Measurements from ENCODE around the gene C2orf78. TPM values are rescaled to one million over a fixed set of nuclear protein-coding genes. Genes with fewer than 3 reads are reported as not detected.

The C2orf78 gene
- total and polyA plus RNA-seq, 9 of the 15 experiments (the other 6 are each of a cell fraction or from before 2014, with no cell fraction given): 0.04 to 0.28 (median 0.20) TPM

GRCh38 chr2:73746877-73747208, 37.1 kb upstream of the C2orf78 start (continued):
- no peak for TF ChIP-seq CHD4 (IDR thresholded peaks at IDR 0.05; ENCODE audit: insufficient read depth, insufficient replicate concordance, low read depth, low read length, poor library complexity, severe bottlenecking)
- TF ChIP-seq ZBTB1 (CRISPR knock-in tag; IDR thresholded peaks at IDR 0.05; ENCODE audit: borderline replicate concordance, low read depth): no peak
- TF ChIP-seq PBX2 (CRISPR knock-in tag; IDR thresholded peaks at IDR 0.05; ENCODE audit: low read depth): no peak
- no peak for TF ChIP-seq PBX2 (tag; conservative IDR thresholded peaks at IDR 0.05; ENCODE audit: low read depth)

GRCh38 chr2:73749314-73749713, 34.7 kb upstream of the C2orf78 start:
- no TSS peak for BruUV-seq (replicated peaks)
- FAIRE-seq: no peak
- no peak for TF ChIP-seq MCM3 (IDR thresholded peaks at IDR 0.05)
- no peak for TF ChIP-seq PCBP2 (IDR thresholded peaks at IDR 0.05; ENCODE audit: low read depth, low read length, poor library complexity, severe bottlenecking)
- TF ChIP-seq DIDO1 (tag; IDR thresholded peaks at IDR 0.05; ENCODE audit: low read depth): no peak
- no peak for TF ChIP-seq ZNF184 (CRISPR knock-in tag; IDR thresholded peaks at IDR 0.05)
- no peak for TF ChIP-seq PURB (CRISPR knock-in tag; IDR thresholded peaks at IDR 0.05; ENCODE audit: low read depth)
- no peak for TF ChIP-seq STAG1 (CRISPR knock-in tag; IDR thresholded peaks at IDR 0.05; ENCODE audit: borderline replicate concordance)
- TF ChIP-seq SMC3 (conservative IDR thresholded peaks at IDR 0.05; ENCODE audit: insufficient read depth, low read depth, low read length): no peak
- TF ChIP-seq ZNF445 (CRISPR knock-in tag; IDR thresholded peaks at IDR 0.05; ENCODE audit: low read depth): no peak
- TF ChIP-seq ZFP36 (IDR thresholded peaks at IDR 0.05; ENCODE audit: low read depth, low read length, partially characterized antibody): no peak
- no peak for TF ChIP-seq USF1 (CRISPR knock-in tag; IDR thresholded peaks at IDR 0.05)
- TF ChIP-seq EZH2 (IDR thresholded peaks at IDR 0.05; ENCODE audit: borderline replicate concordance, low read depth, low read length): no peak
- TF ChIP-seq CBX8 (IDR thresholded peaks at IDR 0.05; ENCODE audit: borderline replicate concordance, extremely low read depth, low read depth, low read length, poor library complexity, severe bottlenecking): no peak
- TF ChIP-seq NELFE (IDR thresholded peaks at IDR 0.05; ENCODE audit: insufficient read depth, insufficient read length): no peak
- TF ChIP-seq CREM (IDR thresholded peaks at IDR 0.05; ENCODE audit: low read depth): no peak
- no peak for TF ChIP-seq SMAD3 (CRISPR knock-in tag; conservative IDR thresholded peaks at IDR 0.05)

More at GRCh38 chr2:73749314-73749713, 34.7 kb upstream of the C2orf78 start:
- Histone ChIP-seq H3K27me3 (ENCODE audit: control insufficient read depth in 2 of 2, insufficient read depth in 2 of 2, low read length in 2 of 2) (no peaks in the 10 kb centered on the region), H3K9me1 (ENCODE audit: control insufficient read depth, insufficient read depth, low read length) (no peaks in the 10 kb centered on the region), H4K20me1 (replicated peaks; ENCODE audit: control insufficient read depth, insufficient read depth, low read length) (no peaks in the 10 kb centered on the region), H3K4me2 (ENCODE audit: insufficient read depth, low read length) (no peak overlapping the region), H3K9me3 (replicated peaks; ENCODE audit: control insufficient read depth, insufficient read depth, low read depth, low read length) (no peaks in the 10 kb centered on the region), H2AFZ (ENCODE audit: low read depth, low read length) (no peak overlapping the region), H3K79me2 (ENCODE audit: control insufficient read depth, insufficient read depth, low read length) (no peaks in the 10 kb centered on the region), H3K4me1 (replicated peaks in 1 of 2; ENCODE audit: control insufficient read depth in 2 of 2, insufficient read depth in 2 of 2, low read length in 2 of 2) (no peaks in the 10 kb centered on the region), H3K36me3 (ENCODE audit: control insufficient read depth, insufficient read depth, low read length) (no peaks in the 10 kb centered on the region; the same call in 2 of the 3 replicates), H3K27ac (ENCODE audit: extremely low read depth, low read depth, low read length) (no peak overlapping the region), H3K9ac (ENCODE audit: insufficient read depth in 1 of 2, low read depth in 2 of 2, low read length in 2 of 2) (no peak overlapping the region), H3K4me3 (no peak overlapping the region)
- ChIA-PET CTCF (ENCODE audit: low intra/inter-chr PET ratio) (no interaction called here), POLR2A (interaction anchor here (0.6 to 0.8 kb wide), 2 partner anchors 12 to 126 kb away, joined by 3 read pairs; partner anchors contain the start of gene TPRKB)
- WGBS (ENCODE audit: insufficient coverage, low coverage, missing lambda C conversion rate): 60% methylated on average over 2 of the region's 2 CpGs
- intact Hi-C loops (cut with micrococcal nuclease): no loop called here
- in situ Hi-C loops (cut with MboI): no loop called here
- ATAC-seq (no peak), DNase-seq (ENCODE audit: extremely low read depth in 1 of 4, low spot score in 3 of 4) (no peak)
